PC-3 (cell line): ENCODE results near the gene ATMIN.

Experiments used
- EZH2phosphoT487 ChIP-seq: fragments of 300-600 bp; sonication (generic); IDR thresholded peaks from 2 replicates; pipeline ENCODE4 v1.6.1; 2018; ENCODE audit warnings: mild to moderate bottlenecking, antibody characterized with exemption, low read length, borderline replicate concordance
- TF ChIP-seq, protein P1 (sequence below): fragments of 300-600 bp; sonication (generic); conservative IDR thresholded peaks from 2 replicates; pipeline ENCODE4 v1.5.1; 2017; ENCODE audit warnings: antibody characterized with exemption, low read depth, mild to moderate bottlenecking, low read length

- no peak for TF ChIP-seq EZH2phosphoT487
- TF ChIP-seq, protein P1, sequence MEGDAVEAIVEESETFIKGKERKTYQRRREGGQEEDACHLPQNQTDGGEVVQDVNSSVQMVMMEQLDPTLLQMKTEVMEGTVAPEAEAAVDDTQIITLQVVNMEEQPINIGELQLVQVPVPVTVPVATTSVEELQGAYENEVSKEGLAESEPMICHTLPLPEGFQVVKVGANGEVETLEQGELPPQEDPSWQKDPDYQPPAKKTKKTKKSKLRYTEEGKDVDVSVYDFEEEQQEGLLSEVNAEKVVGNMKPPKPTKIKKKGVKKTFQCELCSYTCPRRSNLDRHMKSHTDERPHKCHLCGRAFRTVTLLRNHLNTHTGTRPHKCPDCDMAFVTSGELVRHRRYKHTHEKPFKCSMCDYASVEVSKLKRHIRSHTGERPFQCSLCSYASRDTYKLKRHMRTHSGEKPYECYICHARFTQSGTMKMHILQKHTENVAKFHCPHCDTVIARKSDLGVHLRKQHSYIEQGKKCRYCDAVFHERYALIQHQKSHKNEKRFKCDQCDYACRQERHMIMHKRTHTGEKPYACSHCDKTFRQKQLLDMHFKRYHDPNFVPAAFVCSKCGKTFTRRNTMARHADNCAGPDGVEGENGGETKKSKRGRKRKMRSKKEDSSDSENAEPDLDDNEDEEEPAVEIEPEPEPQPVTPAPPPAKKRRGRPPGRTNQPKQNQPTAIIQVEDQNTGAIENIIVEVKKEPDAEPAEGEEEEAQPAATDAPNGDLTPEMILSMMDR: no peak
Measured at GRCh38 chr16:81035975-81036750, 521 bp downstream of the ATMIN start.
